Gastrocnemius medialis (tissue), 4 donors: ENCODE data around the gene TPT1. TPM values are rescaled to one million over a fixed set of nuclear protein-coding genes. Genes with fewer than 3 reads are reported as not detected.
A peak's percentile ranks its signal among the peaks of the same experiment; 100 is the strongest.
"Not testable (repeated sequence)": the region's sequence is repeated elsewhere in the genome, so short reads cannot be mapped to it uniquely, and the experiment has no call there.

Source experiments
- ATAC-seq, 2 donors: fragments of 150-250 bp; one replicate each; pipeline ENCODE4 v1.9.1; 2016
- DNase-seq, 2 donors: peaks; one replicate each; pipeline ENCODE4 v3.0.0-alpha.2; 2019
- H3K27ac ChIP-seq, 4 donors: fragments of 200-600 bp; sonication (generic); 1 replicate in 1 of 4; 2 replicates in 3 of 4; pipeline ENCODE4 v1.5.1; 2016 to 2018; ENCODE audit warnings: mild to moderate bottlenecking in 2 of 4, moderate library complexity in 1 of 4
- H3K27me3 ChIP-seq, 3 donors: fragments of 200-600 bp; sonication (generic) in 2 of 3; 1 replicate in 1 of 3; 2 replicates in 2 of 3; pipeline versions ENCODE4 v1.5.1 to v1.6.0; 2016 to 2019; ENCODE audit warnings: mild to moderate bottlenecking in 1 of 3, moderate library complexity in 1 of 3
- H3K36me3 ChIP-seq, 2 donors: fragments of 200-600 bp; sonication (generic) in 1 of 2; one replicate each; pipeline ENCODE4 v1.5.1; 2017 to 2018
- H3K4me1 ChIP-seq, 2 donors: fragments of 200-600 bp; sonication (generic) in 1 of 2; one replicate each; pipeline ENCODE4 v1.5.1; 2016 to 2017; ENCODE audit warnings: mild to moderate bottlenecking in 2 of 2
- H3K4me3 ChIP-seq, 4 donors: fragments of 200-600 bp; sonication (generic) in 3 of 4; 1 replicate in 1 of 4; 2 replicates in 3 of 4; pipeline ENCODE4 v1.5.1; 2016 to 2019; ENCODE audit warnings: mild to moderate bottlenecking in 2 of 4
- H3K9me3 ChIP-seq, 3 donors: fragments of 200-600 bp; sonication (generic) in 2 of 3; 1 replicate in 1 of 3; 2 replicates in 2 of 3; pipeline ENCODE4 v1.5.1; 2016 to 2019
- POLR2A ChIP-seq, 2 donors: fragments of 450-650 bp; IDR thresholded peaks; one replicate each; pipeline ENCODE4 v1.6.1; 2017; ENCODE audit warnings: antibody characterized with exemption in 2 of 2, mild to moderate bottlenecking in 2 of 2, moderate library complexity in 2 of 2
- in situ Hi-C, 4 donors: fragments of 200-750 bp; cut with MboI; loops; one replicate each; pipeline versions ENCODE4 v1.15.0 to v1.8.0; 2017; ENCODE audit warnings: low sequenced_read_pairs in 4 of 4
- intact Hi-C: fragments of 100-400 bp; cut with DNase I; formaldehyde crosslinking; loops from one replicate; pipeline ENCODE4 v1.15.1; 2023; ENCODE audit warnings: low total_unique reads
- total RNA-seq, 4 donors: library from RNA; depleted of rRNA; stranded (reverse); fragments of >200 nt; gene quantifications; one replicate each; pipeline versions ENCODE4 v1.1.0 to v1.2.3, GENCODE V29; 2016
- TF ChIP-seq, protein P1 (sequence below), 5 experiments: fragments of 450-650 bp in 3 of 5; fragments of 200-600 bp in 2 of 5; sonication (generic) in 2 of 5; IDR thresholded peaks in 4 of 5; conservative IDR thresholded peaks in 1 of 5; 1 replicate in 4 of 5; 2 replicates in 1 of 5; pipeline ENCODE4 v1.5.1; 2016 to 2019; ENCODE audit warnings: antibody characterized with exemption in 5 of 5, mild to moderate bottlenecking in 3 of 5, moderate library complexity in 3 of 5

Gene TPT1
- total RNA-seq, result 1,000 to 10,000 TPM; 4,595 to 7,577 (median 5,951) TPM

DNA sequence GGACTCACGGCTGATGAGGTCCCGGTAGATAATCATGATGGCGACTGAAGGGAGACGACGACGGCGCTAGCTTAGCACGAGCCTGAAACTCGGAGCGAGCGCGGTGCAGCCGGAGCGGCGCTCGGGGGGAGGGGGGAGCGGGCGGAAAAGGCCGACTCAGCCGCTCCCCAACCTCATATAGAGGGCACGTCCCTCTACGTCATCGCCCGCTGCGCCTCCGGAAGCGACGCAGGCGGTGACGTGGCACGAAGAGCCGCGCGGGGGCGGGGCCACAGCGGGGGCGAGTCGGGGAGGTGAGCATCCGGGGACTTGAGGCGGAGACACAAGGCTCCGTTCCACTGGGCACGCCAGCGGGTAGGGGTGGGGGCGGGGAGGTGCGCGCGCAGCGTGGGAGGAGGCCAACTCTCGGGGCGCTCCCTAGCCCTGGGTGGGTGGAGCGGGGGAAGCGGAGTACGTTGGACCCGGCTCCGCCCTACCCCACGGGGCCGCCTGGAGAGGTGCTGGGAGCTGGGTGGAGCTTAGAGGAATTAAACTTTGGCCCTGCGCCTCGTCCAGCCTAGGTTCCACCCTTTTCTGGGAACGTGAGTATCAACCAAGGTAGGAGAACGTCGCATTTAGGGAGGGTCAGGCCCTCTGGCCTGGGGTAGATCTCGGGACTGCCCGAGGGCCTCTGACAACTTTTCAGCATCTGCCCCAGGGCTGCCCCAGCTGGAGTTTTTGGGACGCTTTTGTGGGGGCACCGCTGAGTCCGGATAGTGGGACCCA lies at the start of gene TPT1:
TSS of gene TPT1 (minus strand) at position 150 of the 765 bp plus-strand sequence. CDS start at position 36, 114 bp downstream.
- Histone ChIP-seq H3K27ac (peak within 1 kb of the TSS; percentile 97 to 100 (median 99)), H3K27me3 (no peaks in the 10 kb centered on the region), H3K9me3 (no peaks in the 10 kb centered on the region), H3K36me3 (peaks cover 8 to 40% of the 10 kb centered on the region in 2 donors), H3K4me3 (peak within 1 kb of the TSS; percentile 73 to 100 (median 90)), H3K4me1 (peaks cover 35 to 50% of the 10 kb centered on the region in 2 donors)
- ATAC-seq (peak; percentile 78 to 84), DNase-seq (peak; percentile 99 to 100)
- in situ Hi-C loops, result loop anchor here in 1 of 4 donors (10.0 kb wide), 1 partner anchor 124 kb away; the partner anchor contains the start of gene COG3
- TF ChIP-seq, protein P1, sequence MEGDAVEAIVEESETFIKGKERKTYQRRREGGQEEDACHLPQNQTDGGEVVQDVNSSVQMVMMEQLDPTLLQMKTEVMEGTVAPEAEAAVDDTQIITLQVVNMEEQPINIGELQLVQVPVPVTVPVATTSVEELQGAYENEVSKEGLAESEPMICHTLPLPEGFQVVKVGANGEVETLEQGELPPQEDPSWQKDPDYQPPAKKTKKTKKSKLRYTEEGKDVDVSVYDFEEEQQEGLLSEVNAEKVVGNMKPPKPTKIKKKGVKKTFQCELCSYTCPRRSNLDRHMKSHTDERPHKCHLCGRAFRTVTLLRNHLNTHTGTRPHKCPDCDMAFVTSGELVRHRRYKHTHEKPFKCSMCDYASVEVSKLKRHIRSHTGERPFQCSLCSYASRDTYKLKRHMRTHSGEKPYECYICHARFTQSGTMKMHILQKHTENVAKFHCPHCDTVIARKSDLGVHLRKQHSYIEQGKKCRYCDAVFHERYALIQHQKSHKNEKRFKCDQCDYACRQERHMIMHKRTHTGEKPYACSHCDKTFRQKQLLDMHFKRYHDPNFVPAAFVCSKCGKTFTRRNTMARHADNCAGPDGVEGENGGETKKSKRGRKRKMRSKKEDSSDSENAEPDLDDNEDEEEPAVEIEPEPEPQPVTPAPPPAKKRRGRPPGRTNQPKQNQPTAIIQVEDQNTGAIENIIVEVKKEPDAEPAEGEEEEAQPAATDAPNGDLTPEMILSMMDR (IDR thresholded peaks at IDR 0.05 in 4 of 5, conservative IDR thresholded peaks at IDR 0.05 in 1 of 5), result peak in 1 of 5 experiments; percentile 11
- peak; percentile 95 to 97 for TF ChIP-seq POLR2A (IDR thresholded peaks at IDR 0.05)
- intact Hi-C loops, result loop anchor here (1.0 to 2.0 kb wide), 3 partner anchors 74 to 123 kb away; partner anchors contain the start of genes COG3 and SLC25A30

DNA sequence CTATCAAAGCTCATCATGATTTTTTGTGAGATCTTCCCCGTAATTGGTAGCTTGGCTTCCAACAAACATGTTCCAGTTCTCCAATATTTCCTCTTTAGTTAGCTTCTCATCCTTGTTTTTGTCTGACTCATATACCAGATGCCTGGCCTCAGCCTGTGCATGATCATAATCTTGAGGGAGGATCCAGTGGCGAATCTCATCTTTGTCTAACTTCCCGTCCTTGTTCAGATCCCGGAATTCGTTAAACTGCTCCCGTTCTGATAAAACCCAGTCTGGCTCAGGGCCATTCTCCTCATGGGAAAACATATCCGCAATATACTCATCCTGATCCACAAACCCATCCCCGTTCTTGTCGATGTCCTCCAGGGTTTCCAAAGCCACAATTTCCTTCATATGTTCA lies 49.4 kb upstream of the TPT1 start:
- H3K27ac ChIP-seq, DNase-seq, H3K9me3 ChIP-seq, H3K27me3 ChIP-seq, H3K36me3 ChIP-seq, H3K4me3 ChIP-seq, intact Hi-C loops, in situ Hi-C loops, ATAC-seq: not testable (repeated sequence)
- H3K4me1 ChIP-seq, result peaks cover 35 to 40% of the 10 kb centered on the region in 2 donors

DNA sequence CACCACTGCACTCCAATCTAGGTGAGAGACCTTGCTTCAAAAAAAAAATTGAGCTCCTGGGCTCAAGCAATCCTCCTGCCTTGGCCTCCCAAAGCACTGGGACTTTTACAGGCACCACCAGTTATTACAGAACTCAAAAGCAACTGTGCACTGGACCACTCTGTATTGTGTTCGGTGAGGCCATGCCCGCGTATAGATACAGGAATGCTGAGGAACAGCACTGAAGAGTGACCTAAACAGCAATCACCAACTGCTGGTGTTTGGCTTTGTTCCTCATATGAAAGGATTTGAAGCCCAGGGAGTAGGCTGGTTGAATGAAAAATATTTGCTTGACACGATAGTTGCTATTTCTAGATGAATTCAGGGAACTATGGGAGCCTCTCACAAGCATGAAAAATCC lies 47.7 kb upstream of the TPT1 start:
- H3K27ac ChIP-seq, result no peak overlapping the region
- TF ChIP-seq, protein P1 (IDR thresholded peaks at IDR 0.05 in 4 of 5, conservative IDR thresholded peaks at IDR 0.05 in 1 of 5), result no peak
- no peak for TF ChIP-seq POLR2A (IDR thresholded peaks at IDR 0.05)
- peaks cover 31 to 33% of the 10 kb centered on the region in 2 donors for H3K4me1 ChIP-seq
- DNase-seq (no peak), ATAC-seq (no peak)
- no peak overlapping the region for H3K4me3 ChIP-seq
- in situ Hi-C loops, result no loop called here
- H3K36me3 ChIP-seq, result no peaks in the 10 kb centered on the region
- H3K27me3 ChIP-seq, result no peaks in the 10 kb centered on the region
- intact Hi-C loops, result no loop called here
- H3K9me3 ChIP-seq, result no peaks in the 10 kb centered on the region

DNA sequence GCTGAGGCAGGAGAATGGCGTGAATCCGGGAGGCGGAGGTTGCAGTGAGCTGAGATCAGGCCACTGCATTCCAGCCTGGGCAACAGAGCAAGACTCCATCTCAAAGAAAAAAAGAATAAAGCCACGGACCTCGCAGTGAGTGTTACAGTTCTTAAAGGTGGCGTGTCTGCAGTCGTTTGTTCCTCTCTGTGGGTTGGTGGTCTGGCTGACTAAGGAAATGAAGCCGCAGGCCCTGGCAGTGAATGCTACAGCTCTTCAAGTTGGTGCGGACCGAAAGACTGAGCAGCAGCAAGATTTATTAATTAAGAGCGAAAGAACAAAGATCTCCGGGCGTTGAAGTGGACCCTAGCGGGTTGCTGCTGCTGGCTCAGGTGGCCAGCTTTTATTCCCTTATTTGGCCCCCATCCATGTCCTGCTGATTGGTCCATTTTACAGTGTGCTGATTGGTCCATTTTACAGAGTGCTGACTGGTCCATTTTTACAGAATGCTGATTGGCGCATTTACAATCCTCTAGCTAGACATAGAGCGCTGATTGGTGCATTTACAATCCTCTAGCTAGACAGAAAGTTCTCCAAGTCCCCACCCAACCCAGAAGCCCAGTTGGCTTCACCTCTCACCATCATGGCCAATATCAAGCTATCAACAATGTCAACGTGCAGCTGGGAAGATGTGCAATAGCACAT lies 46.1 kb upstream of the TPT1 start:
- H3K27me3 ChIP-seq, intact Hi-C loops, H3K36me3 ChIP-seq, in situ Hi-C loops, H3K9me3 ChIP-seq, H3K4me3 ChIP-seq, ATAC-seq, DNase-seq: not testable (repeated sequence)
- H3K4me1 ChIP-seq, result peaks cover 14 to 21% of the 10 kb centered on the region in 2 donors
- peak overlapping the region in 1 of 4 donors; percentile 40 for H3K27ac ChIP-seq

DNA sequence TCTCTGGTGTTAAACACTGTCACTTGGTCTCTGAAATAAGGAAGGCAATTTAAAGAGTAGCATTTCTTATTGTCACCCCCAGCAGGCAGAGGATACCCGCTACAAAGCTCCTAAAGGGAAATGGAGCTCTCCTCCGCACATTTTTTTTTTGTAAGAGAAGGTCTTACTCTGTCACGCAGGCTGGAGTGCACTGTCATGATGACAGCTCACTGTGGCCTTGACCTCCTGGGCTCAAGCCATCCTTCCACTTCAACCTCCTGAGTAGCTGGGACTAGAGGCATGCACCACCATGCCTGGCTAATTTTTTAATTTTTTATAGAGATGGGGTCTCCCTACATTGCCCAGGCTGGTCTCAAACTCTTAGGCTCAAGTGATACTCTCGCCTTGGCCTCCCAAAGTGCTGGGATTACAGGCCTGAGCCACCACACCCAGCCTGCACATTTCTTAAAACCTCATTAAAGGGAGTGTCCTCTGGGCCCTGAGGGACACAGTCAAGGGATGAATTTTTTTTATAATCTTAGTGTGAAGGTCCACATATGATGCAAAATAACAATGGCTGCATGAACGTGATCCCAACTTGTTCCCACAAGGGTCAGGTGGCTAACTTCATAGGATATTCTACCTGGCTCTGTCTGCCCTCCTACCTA lies 45.0 kb upstream of the TPT1 start:
- intact Hi-C loops (no loop called here), in situ Hi-C loops (no loop called here)
- TF ChIP-seq, protein P1 (IDR thresholded peaks at IDR 0.05 in 4 of 5, conservative IDR thresholded peaks at IDR 0.05 in 1 of 5), result no peak
- TF ChIP-seq POLR2A (IDR thresholded peaks at IDR 0.05), result no peak
- H3K9me3 ChIP-seq, result no peaks in the 10 kb centered on the region
- no peaks in the 10 kb centered on the region for H3K27me3 ChIP-seq
- peaks cover 10 to 13% of the 10 kb centered on the region in 2 donors for H3K4me1 ChIP-seq
- ATAC-seq (peak in 1 of 2 donors; percentile 48), DNase-seq (no peak)
- H3K4me3 ChIP-seq, result no peak overlapping the region
- H3K36me3 ChIP-seq, result no peaks in the 10 kb centered on the region
- peak overlapping the region in 3 of 4 donors; percentile 30 to 40 (median 35) for H3K27ac ChIP-seq
